H9 (cell line): ENCODE results near the gene CFAP46. TPM values are rescaled to one million over a fixed set of nuclear protein-coding genes. Genes with fewer than 3 reads are reported as not detected.

Source experiments
- DNase-seq: peaks from one replicate; pipeline ENCODE4 v3.0.0-alpha.2; 2017
- H2AFZ ChIP-seq: one replicate; pipeline ENCODE4 v1.6.1; 2013; ENCODE audit warnings: mild to moderate bottlenecking, low read length, control low read depth, moderate library complexity
- H2AK5ac ChIP-seq: 2 replicates; pipeline ENCODE4 v1.6.1; 2013; ENCODE audit warnings: low read length, control low read depth, mixed read lengths; ENCODE audit not compliant: insufficient read length
- H2BK120ac ChIP-seq: one replicate; pipeline ENCODE4 v1.6.1; 2013; ENCODE audit warnings: low read depth, mild to moderate bottlenecking, low read length, control low read depth, inconsistent platforms; ENCODE audit not compliant: poor library complexity, severe bottlenecking
- H2BK12ac ChIP-seq: 2 replicates; pipeline ENCODE4 v1.6.1; 2013; ENCODE audit warnings: low read length, control low read depth, mixed read lengths, low read depth; ENCODE audit not compliant: insufficient read length
- H2BK15ac ChIP-seq: 2 replicates; pipeline ENCODE4 v1.6.1; 2013; ENCODE audit warnings: low read depth, low read length, control low read depth
- H2BK20ac ChIP-seq: one replicate; pipeline ENCODE4 v1.6.1; 2013; ENCODE audit warnings: low read depth, mild to moderate bottlenecking, low read length, control low read depth, inconsistent platforms; ENCODE audit not compliant: poor library complexity, severe bottlenecking
- H2BK5ac ChIP-seq: 2 replicates; pipeline ENCODE4 v1.6.1; 2013; ENCODE audit warnings: low read length, control low read depth, mixed read lengths; ENCODE audit not compliant: insufficient read length
- H3K14ac ChIP-seq: 2 replicates; pipeline ENCODE4 v1.6.1; 2013; ENCODE audit warnings: low read length, control low read depth; ENCODE audit not compliant: insufficient read depth
- H3K18ac ChIP-seq: 2 replicates; pipeline ENCODE4 v1.6.1; 2013; ENCODE audit warnings: low read depth, mild to moderate bottlenecking, mixed read lengths, low read length, control low read depth; ENCODE audit not compliant: insufficient read length
- H3K23ac ChIP-seq: 2 replicates; pipeline ENCODE4 v1.6.1; 2013; ENCODE audit warnings: low read length, control low read depth, mixed read lengths, low read depth; ENCODE audit not compliant: insufficient read length
- H3K23me2 ChIP-seq: 2 replicates; pipeline ENCODE4 v1.6.1; 2013; ENCODE audit warnings: low read depth, mild to moderate bottlenecking, mixed read lengths, low read length, control low read depth; ENCODE audit not compliant: insufficient read length, poor library complexity, severe bottlenecking
- H3K27ac ChIP-seq: 2 replicates; pipeline ENCODE4 v1.5.1; 2013; ENCODE audit warnings: low read length, control low read depth, mixed read lengths, low read depth; ENCODE audit not compliant: insufficient read length
- H3K27me3 ChIP-seq: 2 replicates; pipeline ENCODE4 v1.6.1; 2013; ENCODE audit warnings: low read length, control low read depth, inconsistent platforms; ENCODE audit not compliant: insufficient read depth
- H3K4ac ChIP-seq: 2 replicates; pipeline ENCODE4 v1.6.1; 2013; ENCODE audit warnings: low read depth, mild to moderate bottlenecking, control low read depth, inconsistent platforms, low read length, moderate library complexity
- H3K4me1 ChIP-seq: 2 replicates; pipeline ENCODE4 v1.6.1; 2013; ENCODE audit warnings: low read length, control low read depth, inconsistent platforms; ENCODE audit not compliant: insufficient read depth
- H3K4me2 ChIP-seq: 2 replicates; pipeline ENCODE4 v1.6.1; 2013; ENCODE audit warnings: low read length, control low read depth, mixed read lengths; ENCODE audit not compliant: insufficient read length, insufficient read depth
- H3K56ac ChIP-seq: 2 replicates; pipeline ENCODE4 v1.6.1; 2013; ENCODE audit warnings: low read depth, mild to moderate bottlenecking, mixed read lengths, low read length, control low read depth; ENCODE audit not compliant: insufficient read length
- H3K79me1 ChIP-seq: 2 replicates; pipeline ENCODE4 v1.6.1; 2013; ENCODE audit warnings: low read depth, mild to moderate bottlenecking, moderate library complexity, low read length, control low read depth, inconsistent platforms; ENCODE audit not compliant: insufficient read depth, poor library complexity, severe bottlenecking
- H3K79me2 ChIP-seq: 2 replicates; pipeline ENCODE4 v1.6.1; 2013; ENCODE audit warnings: low read length, control low read depth, inconsistent platforms; ENCODE audit not compliant: insufficient read depth
- H3K9ac ChIP-seq: 2 replicates; pipeline ENCODE4 v1.6.1; 2013; ENCODE audit warnings: low read length, control low read depth, mixed read lengths; ENCODE audit not compliant: insufficient read length; ENCODE audit errors: extremely low read depth
- H3K9me3 ChIP-seq: one replicate; pipeline ENCODE4 v1.6.1; 2013; ENCODE audit warnings: low read depth, low read length, inconsistent platforms; ENCODE audit not compliant: control insufficient read depth
- H3T11ph ChIP-seq: one replicate; pipeline ENCODE4 v1.6.1; 2013; ENCODE audit warnings: mild to moderate bottlenecking, low read length, control low read depth, inconsistent platforms
- H4K20me1 ChIP-seq: one replicate; pipeline ENCODE4 v1.6.1; 2013; ENCODE audit not compliant: control insufficient read depth, insufficient read length, insufficient read depth
- H4K5ac ChIP-seq: 2 replicates; pipeline ENCODE4 v1.6.1; 2013; ENCODE audit warnings: low read depth, mild to moderate bottlenecking, mixed read lengths, low read length, control low read depth; ENCODE audit not compliant: insufficient read length
- H4K8ac ChIP-seq: replicated peaks from 2 replicates; pipeline ENCODE4 v1.6.1; 2013; ENCODE audit warnings: low read length, control low read depth, mixed read lengths, low read depth; ENCODE audit not compliant: insufficient read length
- H4K91ac ChIP-seq: 2 replicates; pipeline ENCODE4 v1.6.1; 2013; ENCODE audit warnings: low read depth, mild to moderate bottlenecking, moderate library complexity, mixed read lengths, low read length, control low read depth; ENCODE audit not compliant: insufficient read length
- H3K27ac Mint-ChIP-seq, 3 experiments: 2 replicates in 2 of 3; 3 replicates in 1 of 3; pipeline ENCODE4 v1.8.0; 2020 to 2021; ENCODE audit warnings: mixed read lengths in 3 of 3, mild to moderate bottlenecking in 1 of 3, moderate library complexity in 1 of 3
- H3K27me3 Mint-ChIP-seq: 2 replicates; pipeline ENCODE4 v1.8.0; 2021; ENCODE audit warnings: low read depth, mild to moderate bottlenecking, moderate library complexity, mixed read lengths
- H3K36me3 Mint-ChIP-seq, 3 experiments: 2 replicates in 2 of 3; 3 replicates in 1 of 3; pipeline ENCODE4 v1.8.0; 2020 to 2021; ENCODE audit warnings: low read depth in 3 of 3, mixed read lengths in 3 of 3; ENCODE audit not compliant: insufficient read depth in 1 of 3
- H3K4me1 Mint-ChIP-seq, 2 experiments: 2 replicates each; pipeline ENCODE4 v1.8.0; 2020; ENCODE audit warnings: mixed read lengths in 2 of 2
- H3K4me3 Mint-ChIP-seq, 2 experiments: 2 replicates in 1 of 2; 3 replicates in 1 of 2; pipeline ENCODE4 v1.8.0; 2020 to 2021; ENCODE audit warnings: mild to moderate bottlenecking in 2 of 2, mixed read lengths in 2 of 2, moderate library complexity in 1 of 2
- H3K9me3 Mint-ChIP-seq, 2 experiments: 2 replicates in 1 of 2; 3 replicates in 1 of 2; pipeline ENCODE4 v1.8.0; 2020; ENCODE audit warnings: mild to moderate bottlenecking in 2 of 2, mixed read lengths in 2 of 2, moderate library complexity in 1 of 2
- WGBS: extraction: QIAGEN DNeasy Blood & Tissue Kit; methylation state at CpG from one replicate; pipeline ENCODE4 v1.1.7; 2013; ENCODE audit warnings: missing lambda C conversion rate, low lambda C conversion rate, mixed read lengths; ENCODE audit not compliant: insufficient read length; ENCODE audit errors: extremely low coverage; 5-methylcytosine and 5-hydroxymethylcytosine counted together
- total RNA-seq: library from RNA; stranded (reverse); gene quantifications from 2 replicates; pipeline ENCODE4 v1.2.1, GENCODE V29; 2021
- TF ChIP-seq, protein P1 (sequence below): fragments of 200-600 bp; sonication (generic); conservative IDR thresholded peaks from 3 replicates; pipeline ENCODE4 v1.8.0; 2021; ENCODE audit warnings: antibody characterized with exemption, mild to moderate bottlenecking

The CFAP46 gene
- total RNA-seq, 1 experiment from 2014 or later: 3.1 TPM

DNA sequence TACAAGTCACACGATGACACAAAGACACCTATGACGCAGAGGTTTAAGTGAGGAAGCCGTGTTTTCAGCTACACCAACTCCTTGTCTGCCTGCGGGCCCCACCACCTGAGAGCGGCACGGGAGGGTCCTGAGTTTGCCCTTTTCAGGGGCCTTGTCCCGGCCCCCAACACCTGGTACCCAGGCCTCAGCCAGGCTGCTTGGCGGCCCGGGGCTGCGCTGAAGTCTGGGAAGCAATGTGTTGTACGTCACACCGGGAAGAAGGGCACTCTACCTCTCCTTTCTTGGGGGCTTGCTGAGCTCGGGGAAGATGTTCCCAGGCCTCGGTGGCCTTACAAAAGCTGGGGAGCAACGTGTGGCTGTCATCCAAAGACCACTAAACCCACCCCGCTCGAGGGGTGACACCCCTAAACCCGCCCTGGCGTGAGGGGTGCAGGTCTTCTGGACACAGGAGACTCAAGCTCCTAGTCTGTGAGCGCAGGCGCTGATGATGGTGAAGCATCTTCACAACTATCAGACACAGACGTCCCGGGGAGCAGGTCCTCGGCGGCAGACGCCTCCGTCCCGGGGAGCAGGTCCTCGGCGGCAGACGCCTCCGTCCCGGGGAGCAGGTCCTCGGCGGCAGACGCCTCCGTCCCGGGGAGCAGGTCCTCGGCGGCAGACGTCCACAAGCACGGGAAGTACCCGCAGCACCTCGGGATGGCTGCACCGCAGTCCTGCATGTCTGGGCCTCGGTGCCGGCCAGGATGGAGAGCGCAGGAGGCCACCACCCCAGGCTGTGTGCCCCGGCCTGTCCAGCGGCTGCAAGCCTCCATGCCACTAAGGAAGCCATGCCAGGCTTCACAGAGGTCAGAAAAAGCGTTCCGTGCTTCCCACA lies 15.4 kb downstream of the CFAP46 start:
- Histone ChIP-seq H3K79me1 (no peaks in the 10 kb centered on the region), H2BK120ac (no peak overlapping the region), H3K27me3 (no peaks in the 10 kb centered on the region), H3K23ac (no peak overlapping the region), H2BK12ac (no peak overlapping the region), H3K79me2 (no peaks in the 10 kb centered on the region), H2BK20ac (no peak overlapping the region), H4K91ac (no peak overlapping the region), H3K9me3 (no peaks in the 10 kb centered on the region), H3K4me1 (no peaks in the 10 kb centered on the region), H3K9ac (no peak overlapping the region), H3K23me2 (no peaks in the 10 kb centered on the region), H2AFZ (no peak overlapping the region), H2AK5ac (no peak overlapping the region), H3K18ac (no peak overlapping the region), H3K14ac (no peak overlapping the region; the same call in 1 of the 2 replicates), H3K4me2 (no peak overlapping the region), H3T11ph (no peak overlapping the region), H2BK15ac (no peak overlapping the region), H3K56ac (no peak overlapping the region), H3K27ac (no peak overlapping the region), H4K5ac (no peak overlapping the region), H3K4ac (no peak overlapping the region), H4K20me1 (no peaks in the 10 kb centered on the region), H4K8ac (no peak overlapping the region), H2BK5ac (no peak overlapping the region)
- 0 out of 4 replicates have a peak, but pooled peaks cover 0 to 3% of the 10 kb centered on the region in 2 experiments for H3K4me1 Mint-ChIP-seq
- no peak overlapping the region; a peak in 1 of 7 replicates for H3K27ac Mint-ChIP-seq
- no peak for DNase-seq
- WGBS: no CpG with 5 or more reads among the region's 52 CpGs
- TF ChIP-seq, protein P1, sequence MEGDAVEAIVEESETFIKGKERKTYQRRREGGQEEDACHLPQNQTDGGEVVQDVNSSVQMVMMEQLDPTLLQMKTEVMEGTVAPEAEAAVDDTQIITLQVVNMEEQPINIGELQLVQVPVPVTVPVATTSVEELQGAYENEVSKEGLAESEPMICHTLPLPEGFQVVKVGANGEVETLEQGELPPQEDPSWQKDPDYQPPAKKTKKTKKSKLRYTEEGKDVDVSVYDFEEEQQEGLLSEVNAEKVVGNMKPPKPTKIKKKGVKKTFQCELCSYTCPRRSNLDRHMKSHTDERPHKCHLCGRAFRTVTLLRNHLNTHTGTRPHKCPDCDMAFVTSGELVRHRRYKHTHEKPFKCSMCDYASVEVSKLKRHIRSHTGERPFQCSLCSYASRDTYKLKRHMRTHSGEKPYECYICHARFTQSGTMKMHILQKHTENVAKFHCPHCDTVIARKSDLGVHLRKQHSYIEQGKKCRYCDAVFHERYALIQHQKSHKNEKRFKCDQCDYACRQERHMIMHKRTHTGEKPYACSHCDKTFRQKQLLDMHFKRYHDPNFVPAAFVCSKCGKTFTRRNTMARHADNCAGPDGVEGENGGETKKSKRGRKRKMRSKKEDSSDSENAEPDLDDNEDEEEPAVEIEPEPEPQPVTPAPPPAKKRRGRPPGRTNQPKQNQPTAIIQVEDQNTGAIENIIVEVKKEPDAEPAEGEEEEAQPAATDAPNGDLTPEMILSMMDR: no peak
- H3K9me3 Mint-ChIP-seq: no peaks in the 10 kb centered on the region
- no peaks in the 10 kb centered on the region for H3K27me3 Mint-ChIP-seq
- H3K4me3 Mint-ChIP-seq: no peak overlapping the region
- no peaks in the 10 kb centered on the region; a peak in 1 of 7 replicates for H3K36me3 Mint-ChIP-seq
